Panc1 (cell line): ENCODE measurements around the gene ITGB5. TPM values are rescaled to one million over a fixed set of nuclear protein-coding genes. Genes with fewer than 3 reads are reported as not detected.

Experiments
- ATAC-seq: fragments of 200-7000 bp; cut with Tn5 transposase; 2 replicates; pipeline ENCODE4 v1.9.1; 2020; ENCODE audit warnings: mild to moderate bottlenecking, moderate library complexity
- BruUV-seq: library from RNA; stranded (reverse); fragments of 400-500 nt; replicated peaks from 2 replicates; lab custom pipeline; 2021; lab: Mats Ljungman, UMichigan
- CTCF ChIA-PET: fragments of 300-600 bp; sonication (Branson Sonifier 250); formaldehyde crosslinking; loops from one replicate; lab custom pipeline; 2022; ENCODE audit warnings: antibody characterized with exemption; lab: Charles Lee
- POLR2A ChIA-PET: fragments of 300-600 bp; sonication (Branson Sonifier 250); formaldehyde crosslinking; loops from one replicate; lab custom pipeline; 2022; ENCODE audit warnings: antibody characterized with exemption; lab: Charles Lee
- DNase-seq: peaks from one replicate; pipeline ENCODE4 v3.0.0-alpha.2; 2010; ENCODE audit warnings: low read depth, low spot score
- H3K27ac ChIP-seq: 2 replicates; pipeline ENCODE4 v1.5.1; 2011; ENCODE audit warnings: mild to moderate bottlenecking, low read length, inconsistent platforms
- H3K27me3 ChIP-seq: fragments of 200-500 bp; sonication (Bioruptor generic); 2 replicates; pipeline ENCODE4 v1.6.0; 2014; ENCODE audit warnings: low read length, inconsistent platforms; ENCODE audit not compliant: control insufficient read depth, insufficient read depth
- H3K36me3 ChIP-seq: fragments of 200-500 bp; sonication (Bioruptor generic); 2 replicates; pipeline ENCODE4 v1.5.1; 2014; ENCODE audit warnings: inconsistent platforms, mild to moderate bottlenecking, low read length, moderate library complexity; ENCODE audit not compliant: control insufficient read depth, insufficient read depth
- H3K4me1 ChIP-seq: 2 replicates; pipeline ENCODE4 v1.5.1; 2011; ENCODE audit warnings: inconsistent platforms, mild to moderate bottlenecking, low read length, moderate library complexity; ENCODE audit not compliant: control insufficient read depth, insufficient read depth
- H3K4me3 ChIP-seq, 2 experiments: 2 replicates each; pipeline ENCODE4 v1.5.1; 2011 to 2012; ENCODE audit warnings: low read depth in 2 of 2, low read length in 2 of 2, mild to moderate bottlenecking in 2 of 2, inconsistent platforms in 1 of 2, moderate library complexity in 1 of 2
- H3K9me3 ChIP-seq: fragments of 200-500 bp; sonication (Bioruptor generic); 2 replicates; pipeline ENCODE4 v1.5.1; 2014; ENCODE audit warnings: low read depth, mild to moderate bottlenecking, inconsistent platforms, low read length, moderate library complexity; ENCODE audit not compliant: control insufficient read depth, insufficient read depth
- POLR2AphosphoS5 ChIP-seq: IDR thresholded peaks from 2 replicates; pipeline ENCODE4 v1.6.1; 2012; ENCODE audit warnings: mild to moderate bottlenecking, low read depth, low read length, moderate library complexity
- SIN3A ChIP-seq: IDR thresholded peaks from 2 replicates; pipeline ENCODE4 v1.6.1; 2012; ENCODE audit warnings: low read depth, mild to moderate bottlenecking, low read length, moderate library complexity, borderline replicate concordance; ENCODE audit not compliant: insufficient read depth
- TCF7L2 ChIP-seq: IDR thresholded peaks from 2 replicates; pipeline ENCODE4 v1.6.1; 2011; ENCODE audit warnings: mild to moderate bottlenecking, low read depth, low read length, inconsistent platforms
- in situ Hi-C: cut with HindIII; loops from 2 replicates; pipeline ENCODE4 v1.10.0; 2016; ENCODE audit warnings: low sequenced_read_pairs, low pct_unique_long_range_greater_than_20kb
- intact Hi-C: fragments of 100-400 bp; cut with micrococcal nuclease; formaldehyde crosslinking; loops from one replicate; pipeline ENCODE4 v1.10.0; 2022; ENCODE audit not compliant: unreplicated experiment
- total RNA-seq: library from RNA; stranded (reverse); gene quantifications from one replicate; pipeline ENCODE4 v1.2.1, GENCODE V29; 2021; ENCODE audit not compliant: unreplicated experiment
- TF ChIP-seq, protein P1 (sequence below): fragments of 450-650 bp; IDR thresholded peaks from 2 replicates; pipeline ENCODE4 v1.5.1; 2017; ENCODE audit warnings: mild to moderate bottlenecking
- TF ChIP-seq, protein P2 (sequence below), 2 experiments: IDR thresholded peaks; 2 replicates each; pipeline ENCODE4 v1.6.1; 2011 to 2012; ENCODE audit warnings: low read depth in 2 of 2, control low read depth in 1 of 2, low read length in 1 of 2, mild to moderate bottlenecking in 1 of 2, moderate library complexity in 1 of 2; ENCODE audit not compliant: insufficient read depth in 1 of 2

ITGB5 gene
- total RNA-seq, 1 experiment from 2014 or later: 446 TPM

DNA sequence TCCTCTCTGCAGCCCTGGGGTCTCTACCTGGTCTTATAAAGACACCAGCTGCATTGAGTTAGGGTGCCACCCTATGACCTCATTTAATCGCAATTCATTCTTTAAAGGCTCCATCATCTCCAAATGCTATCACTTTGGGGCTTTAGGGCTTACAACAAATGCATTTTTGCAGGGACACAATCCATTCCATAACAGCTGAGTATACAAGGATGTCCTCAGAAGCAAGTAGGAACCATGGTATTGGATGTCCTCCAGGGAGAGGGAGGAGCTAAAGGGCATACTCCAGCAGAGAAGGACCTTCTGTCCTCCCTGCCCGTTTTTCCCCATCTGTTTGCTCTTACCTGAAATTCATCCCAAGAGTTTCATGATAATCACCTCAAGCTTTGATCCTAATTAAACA is 126.6 kb downstream of the ITGB5 start:
- BruUV-seq: no TSS peak
- Histone ChIP-seq H3K36me3 (no peaks in the 10 kb centered on the region; the same call in 1 of the 2 replicates), H3K27me3 (no peaks in the 10 kb centered on the region), H3K27ac (no peak overlapping the region), H3K4me3 (no peak overlapping the region), H3K9me3 (no peaks in the 10 kb centered on the region), H3K4me1 (peaks cover 7% of the 10 kb centered on the region)
- in situ Hi-C loops (no loop called here), intact Hi-C loops (loop anchor here (2.0 kb wide), 1 partner anchor 226 kb away; no protein-coding TSS in a partner anchor)
- TF ChIP-seq POLR2AphosphoS5 (no peak), TCF7L2 (no peak), SIN3A (no peak)
- TF ChIP-seq, protein P1, sequence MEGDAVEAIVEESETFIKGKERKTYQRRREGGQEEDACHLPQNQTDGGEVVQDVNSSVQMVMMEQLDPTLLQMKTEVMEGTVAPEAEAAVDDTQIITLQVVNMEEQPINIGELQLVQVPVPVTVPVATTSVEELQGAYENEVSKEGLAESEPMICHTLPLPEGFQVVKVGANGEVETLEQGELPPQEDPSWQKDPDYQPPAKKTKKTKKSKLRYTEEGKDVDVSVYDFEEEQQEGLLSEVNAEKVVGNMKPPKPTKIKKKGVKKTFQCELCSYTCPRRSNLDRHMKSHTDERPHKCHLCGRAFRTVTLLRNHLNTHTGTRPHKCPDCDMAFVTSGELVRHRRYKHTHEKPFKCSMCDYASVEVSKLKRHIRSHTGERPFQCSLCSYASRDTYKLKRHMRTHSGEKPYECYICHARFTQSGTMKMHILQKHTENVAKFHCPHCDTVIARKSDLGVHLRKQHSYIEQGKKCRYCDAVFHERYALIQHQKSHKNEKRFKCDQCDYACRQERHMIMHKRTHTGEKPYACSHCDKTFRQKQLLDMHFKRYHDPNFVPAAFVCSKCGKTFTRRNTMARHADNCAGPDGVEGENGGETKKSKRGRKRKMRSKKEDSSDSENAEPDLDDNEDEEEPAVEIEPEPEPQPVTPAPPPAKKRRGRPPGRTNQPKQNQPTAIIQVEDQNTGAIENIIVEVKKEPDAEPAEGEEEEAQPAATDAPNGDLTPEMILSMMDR: no peak
- TF ChIP-seq, protein P2, sequence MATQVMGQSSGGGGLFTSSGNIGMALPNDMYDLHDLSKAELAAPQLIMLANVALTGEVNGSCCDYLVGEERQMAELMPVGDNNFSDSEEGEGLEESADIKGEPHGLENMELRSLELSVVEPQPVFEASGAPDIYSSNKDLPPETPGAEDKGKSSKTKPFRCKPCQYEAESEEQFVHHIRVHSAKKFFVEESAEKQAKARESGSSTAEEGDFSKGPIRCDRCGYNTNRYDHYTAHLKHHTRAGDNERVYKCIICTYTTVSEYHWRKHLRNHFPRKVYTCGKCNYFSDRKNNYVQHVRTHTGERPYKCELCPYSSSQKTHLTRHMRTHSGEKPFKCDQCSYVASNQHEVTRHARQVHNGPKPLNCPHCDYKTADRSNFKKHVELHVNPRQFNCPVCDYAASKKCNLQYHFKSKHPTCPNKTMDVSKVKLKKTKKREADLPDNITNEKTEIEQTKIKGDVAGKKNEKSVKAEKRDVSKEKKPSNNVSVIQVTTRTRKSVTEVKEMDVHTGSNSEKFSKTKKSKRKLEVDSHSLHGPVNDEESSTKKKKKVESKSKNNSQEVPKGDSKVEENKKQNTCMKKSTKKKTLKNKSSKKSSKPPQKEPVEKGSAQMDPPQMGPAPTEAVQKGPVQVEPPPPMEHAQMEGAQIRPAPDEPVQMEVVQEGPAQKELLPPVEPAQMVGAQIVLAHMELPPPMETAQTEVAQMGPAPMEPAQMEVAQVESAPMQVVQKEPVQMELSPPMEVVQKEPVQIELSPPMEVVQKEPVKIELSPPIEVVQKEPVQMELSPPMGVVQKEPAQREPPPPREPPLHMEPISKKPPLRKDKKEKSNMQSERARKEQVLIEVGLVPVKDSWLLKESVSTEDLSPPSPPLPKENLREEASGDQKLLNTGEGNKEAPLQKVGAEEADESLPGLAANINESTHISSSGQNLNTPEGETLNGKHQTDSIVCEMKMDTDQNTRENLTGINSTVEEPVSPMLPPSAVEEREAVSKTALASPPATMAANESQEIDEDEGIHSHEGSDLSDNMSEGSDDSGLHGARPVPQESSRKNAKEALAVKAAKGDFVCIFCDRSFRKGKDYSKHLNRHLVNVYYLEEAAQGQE (IDR thresholded peaks at IDR 0.05; ENCODE audit: insufficient read depth in 1 of 2, low read depth in 2 of 2, low read length in 1 of 2): no peak
- DNase-seq: no peak
- 0 out of 2 replicates have a peak, but pooled peaks have one; percentile 46 for ATAC-seq
- CTCF ChIA-PET: interaction anchor here (0.6 to 2.7 kb wide), 15 partner anchors 9 to 1437 kb away, joined by 3 to 20 read pairs (median 4); no protein-coding TSS in a partner anchor
- POLR2A ChIA-PET: no interaction called here

DNA sequence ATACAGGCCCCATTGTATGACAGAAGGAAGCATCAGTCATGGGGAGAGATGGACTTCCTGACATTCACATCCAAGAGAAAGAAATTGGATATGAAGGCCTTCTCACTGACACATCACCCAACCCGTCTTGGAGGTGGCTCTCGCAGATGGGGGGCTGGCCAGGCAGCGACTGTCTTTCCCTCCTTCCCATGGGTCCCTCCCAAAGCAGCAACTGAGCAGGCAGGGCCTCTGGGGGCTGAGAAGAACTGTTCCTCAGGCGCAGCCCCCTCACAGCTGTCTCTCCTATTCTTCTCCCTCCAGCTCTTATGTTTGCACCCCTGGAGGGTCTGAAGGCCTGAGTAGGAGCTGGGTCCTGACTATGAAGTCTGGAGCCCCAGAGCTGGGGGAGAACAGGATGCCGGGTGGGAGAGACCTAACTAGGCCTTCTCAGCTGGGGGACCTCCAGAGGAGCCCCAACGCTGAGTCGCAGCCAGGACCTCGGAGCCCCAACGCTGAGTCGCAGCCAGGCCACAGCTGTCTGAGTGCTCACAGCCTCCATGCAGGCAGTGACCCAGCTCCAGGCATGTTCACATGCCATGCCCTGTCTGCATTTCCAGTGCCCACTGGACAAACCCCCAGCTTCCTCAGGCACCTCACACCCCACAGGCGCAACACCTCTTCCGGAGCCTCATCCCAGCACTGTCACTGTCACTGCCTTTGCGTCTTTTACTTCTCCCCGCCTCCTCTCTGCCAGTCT is 127.3 kb downstream of the ITGB5 start:
- Histone ChIP-seq H3K27me3 (no peaks in the 10 kb centered on the region), H3K4me1 (peaks cover 7% of the 10 kb centered on the region), H3K9me3 (no peaks in the 10 kb centered on the region), H3K36me3 (no peaks in the 10 kb centered on the region; the same call in 1 of the 2 replicates), H3K4me3 (no peak overlapping the region), H3K27ac (0 out of 2 replicates have a peak overlapping the region, but pooled peaks have one; percentile 12)
- in situ Hi-C loops: no loop called here
- DNase-seq: no peak
- TF ChIP-seq SIN3A (no peak), POLR2AphosphoS5 (no peak), TCF7L2 (no peak)
- TF ChIP-seq, protein P2 (IDR thresholded peaks at IDR 0.05; ENCODE audit: insufficient read depth in 1 of 2, low read depth in 2 of 2, low read length in 1 of 2): no peak
- TF ChIP-seq, protein P1: no peak
- intact Hi-C loops: loop anchor here (2.0 kb wide), 1 partner anchor 227 kb away; no protein-coding TSS in a partner anchor
- POLR2A ChIA-PET: no interaction called here
- no TSS peak for BruUV-seq
- ATAC-seq: no peak
- CTCF ChIA-PET: interaction anchor here (0.6 to 2.7 kb wide), 5 partner anchors 20 to 676 kb away, joined by 4 to 20 read pairs (median 5); no protein-coding TSS in a partner anchor
